Omental fat pad (tissue), 4 donors: ENCODE measurements around the gene DOCK9. TPM values are rescaled to one million over a fixed set of nuclear protein-coding genes. Genes with fewer than 3 reads are reported as not detected.

Experiments used
- ATAC-seq: fragments of 150-250 bp; one replicate; pipeline ENCODE4 v1.9.1; 2016; ENCODE audit warnings: mild to moderate bottlenecking, moderate library complexity; ENCODE audit not compliant: low FRiP score
- DNase-seq: peaks from one replicate; pipeline ENCODE4 v3.0.0-alpha.2; 2019; ENCODE audit warnings: low spot score
- CTCF ChIP-seq, 3 donors: fragments of 450-650 bp; IDR thresholded peaks; one replicate each; pipeline ENCODE4 v1.5.1; 2016 to 2017; ENCODE audit warnings: antibody characterized with exemption in 3 of 3, mild to moderate bottlenecking in 3 of 3, moderate library complexity in 2 of 3
- total RNA-seq, 4 donors: library from RNA; depleted of rRNA; stranded (reverse); fragments of >200 nt; gene quantifications; one replicate each; pipeline ENCODE4 v1.1.0, GENCODE V29; 2016

DOCK9 gene
- total RNA-seq, 4 donors from 2014 or later = 94.4 to 364 (median 145) TPM

GRCh38 chr13:98866882-98867281 is 111.0 kb downstream of the DOCK9 start:
- no peak for DNase-seq
- no peak for TF ChIP-seq CTCF (IDR thresholded peaks at IDR 0.05)
- no peak for ATAC-seq

GRCh38 chr13:98860491-98860890 is 117.4 kb downstream of the DOCK9 start:
- no peak for ATAC-seq
- no peak for TF ChIP-seq CTCF (IDR thresholded peaks at IDR 0.05)
- DNase-seq = no peak

- DNase-seq (no peak), ATAC-seq (no peak)
- no peak for TF ChIP-seq CTCF (IDR thresholded peaks at IDR 0.05)
These were observed 119.7 kb downstream of the DOCK9 start for GRCh38 chr13:98858191-98858590.

- ATAC-seq = no peak
These were observed 120.9 kb downstream of the DOCK9 start for GRCh38 chr13:98856983-98857382.

GRCh38 chr13:98854448-98854847 is 123.4 kb downstream of the DOCK9 start:
- no peak for DNase-seq
- no peak for TF ChIP-seq CTCF (IDR thresholded peaks at IDR 0.05)
- no peak for ATAC-seq

More at GRCh38 chr13:98856983-98857382, 120.9 kb downstream of the DOCK9 start:
- no peak for DNase-seq
- no peak for TF ChIP-seq CTCF (IDR thresholded peaks at IDR 0.05)

- DNase-seq (no peak), ATAC-seq (no peak)
- TF ChIP-seq CTCF (IDR thresholded peaks at IDR 0.05) = no peak
These were observed 124.1 kb downstream of the DOCK9 start for GRCh38 chr13:98853771-98854221.

- TF ChIP-seq CTCF (IDR thresholded peaks at IDR 0.05) = no peak
- DNase-seq (no peak), ATAC-seq (no peak)
These were observed 126.6 kb downstream of the DOCK9 start for GRCh38 chr13:98851276-98851675.
